Body of pancreas (tissue), 4 donors: ENCODE data around the gene SLX9.

Source experiments
- POLR2A ChIP-seq, 3 donors: fragments of 450-650 bp; IDR thresholded peaks; one replicate each; pipeline ENCODE4 v1.6.1; 2016; ENCODE audit warnings: antibody characterized with exemption in 3 of 3, mild to moderate bottlenecking in 2 of 3
- TF ChIP-seq, protein P1 (sequence below), 7 experiments: fragments of 450-650 bp in 4 of 7; fragments of 200-600 bp in 3 of 7; sonication (generic) in 3 of 7; IDR thresholded peaks; one replicate each; pipeline ENCODE4 v1.5.1; 2016 to 2019; ENCODE audit warnings: antibody characterized with exemption in 7 of 7

DNA sequence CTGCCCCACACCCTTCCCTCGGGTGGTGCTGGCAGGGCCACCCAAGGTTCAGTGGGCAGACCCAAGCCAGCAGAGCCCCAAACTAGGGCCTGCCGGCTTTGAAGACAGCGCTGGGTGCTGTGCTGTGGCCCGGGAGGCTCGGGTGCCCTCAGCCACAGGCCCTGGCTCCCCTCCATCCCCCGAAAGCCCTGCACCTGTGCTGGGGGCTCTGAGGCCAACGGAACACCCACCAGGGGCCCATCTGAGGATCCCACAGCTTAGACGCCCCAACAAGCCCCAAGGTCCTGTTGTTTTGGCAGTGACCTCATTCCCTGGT lies 27.7 kb upstream of the SLX9 start:
- TF ChIP-seq, protein P1, sequence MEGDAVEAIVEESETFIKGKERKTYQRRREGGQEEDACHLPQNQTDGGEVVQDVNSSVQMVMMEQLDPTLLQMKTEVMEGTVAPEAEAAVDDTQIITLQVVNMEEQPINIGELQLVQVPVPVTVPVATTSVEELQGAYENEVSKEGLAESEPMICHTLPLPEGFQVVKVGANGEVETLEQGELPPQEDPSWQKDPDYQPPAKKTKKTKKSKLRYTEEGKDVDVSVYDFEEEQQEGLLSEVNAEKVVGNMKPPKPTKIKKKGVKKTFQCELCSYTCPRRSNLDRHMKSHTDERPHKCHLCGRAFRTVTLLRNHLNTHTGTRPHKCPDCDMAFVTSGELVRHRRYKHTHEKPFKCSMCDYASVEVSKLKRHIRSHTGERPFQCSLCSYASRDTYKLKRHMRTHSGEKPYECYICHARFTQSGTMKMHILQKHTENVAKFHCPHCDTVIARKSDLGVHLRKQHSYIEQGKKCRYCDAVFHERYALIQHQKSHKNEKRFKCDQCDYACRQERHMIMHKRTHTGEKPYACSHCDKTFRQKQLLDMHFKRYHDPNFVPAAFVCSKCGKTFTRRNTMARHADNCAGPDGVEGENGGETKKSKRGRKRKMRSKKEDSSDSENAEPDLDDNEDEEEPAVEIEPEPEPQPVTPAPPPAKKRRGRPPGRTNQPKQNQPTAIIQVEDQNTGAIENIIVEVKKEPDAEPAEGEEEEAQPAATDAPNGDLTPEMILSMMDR (IDR thresholded peaks at IDR 0.05) = no peak
- no peak for TF ChIP-seq POLR2A (IDR thresholded peaks at IDR 0.05)
